PC-3 (cell line): Measurements from ENCODE around the gene HAGH.

Source experiments
- EZH2 ChIP-seq: fragments of 300-600 bp; sonication (generic); IDR thresholded peaks from one replicate; pipeline ENCODE4 v1.6.1; 2017; ENCODE audit warnings: antibody characterized with exemption, mild to moderate bottlenecking, low read length; ENCODE audit not compliant: unreplicated experiment
- EZH2phosphoT487 ChIP-seq: fragments of 300-600 bp; sonication (generic); IDR thresholded peaks from 2 replicates; pipeline ENCODE4 v1.6.1; 2018; ENCODE audit warnings: mild to moderate bottlenecking, antibody characterized with exemption, low read length, borderline replicate concordance
- TF ChIP-seq, protein P1 (sequence below): fragments of 300-600 bp; sonication (generic); conservative IDR thresholded peaks from 2 replicates; pipeline ENCODE4 v1.5.1; 2017; ENCODE audit warnings: antibody characterized with exemption, low read depth, mild to moderate bottlenecking, low read length

DNA sequence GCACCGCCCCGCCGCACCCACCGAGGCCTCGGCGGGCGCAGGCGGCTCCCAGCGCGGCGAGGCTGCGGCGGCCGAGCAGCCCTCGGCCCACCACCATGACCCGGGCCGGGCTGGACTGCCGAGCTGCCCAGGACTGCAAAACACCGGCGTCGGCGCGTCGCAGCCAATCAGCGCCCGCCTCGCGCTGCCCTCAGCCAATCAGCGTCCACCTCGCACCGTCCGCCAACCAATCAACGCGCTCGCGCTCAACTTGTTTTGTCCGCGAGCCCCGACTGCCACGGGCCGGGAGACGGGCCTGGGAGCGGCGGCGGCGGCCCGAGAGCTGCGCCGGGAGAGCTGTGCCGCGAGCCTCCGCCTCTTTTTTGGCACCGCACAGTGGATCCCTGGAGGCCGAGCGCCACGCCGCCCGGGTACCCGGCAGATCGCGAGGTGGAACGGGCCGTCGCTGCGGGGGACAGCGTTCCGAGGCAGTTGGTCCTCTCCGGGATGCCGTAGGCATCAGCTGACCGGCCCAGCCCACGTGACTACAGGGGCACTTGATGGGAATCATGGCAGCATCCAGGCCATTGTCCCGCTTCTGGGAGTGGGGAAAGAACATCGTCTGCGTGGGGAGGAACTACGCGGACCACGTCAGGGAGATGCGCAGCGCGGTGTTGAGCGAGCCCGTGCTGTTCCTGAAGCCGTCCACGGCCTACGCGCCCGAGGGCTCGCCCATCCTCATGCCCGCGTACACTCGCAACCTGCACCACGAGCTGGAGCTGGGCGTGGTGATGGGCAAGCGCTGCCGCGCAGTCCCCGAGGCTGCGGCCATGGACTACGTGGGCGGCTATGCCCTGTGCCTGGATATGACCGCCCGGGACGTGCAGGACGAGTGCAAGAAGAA, at the start of gene HAGH, which contains the start of gene FAHD1:
- TF ChIP-seq, protein P1, sequence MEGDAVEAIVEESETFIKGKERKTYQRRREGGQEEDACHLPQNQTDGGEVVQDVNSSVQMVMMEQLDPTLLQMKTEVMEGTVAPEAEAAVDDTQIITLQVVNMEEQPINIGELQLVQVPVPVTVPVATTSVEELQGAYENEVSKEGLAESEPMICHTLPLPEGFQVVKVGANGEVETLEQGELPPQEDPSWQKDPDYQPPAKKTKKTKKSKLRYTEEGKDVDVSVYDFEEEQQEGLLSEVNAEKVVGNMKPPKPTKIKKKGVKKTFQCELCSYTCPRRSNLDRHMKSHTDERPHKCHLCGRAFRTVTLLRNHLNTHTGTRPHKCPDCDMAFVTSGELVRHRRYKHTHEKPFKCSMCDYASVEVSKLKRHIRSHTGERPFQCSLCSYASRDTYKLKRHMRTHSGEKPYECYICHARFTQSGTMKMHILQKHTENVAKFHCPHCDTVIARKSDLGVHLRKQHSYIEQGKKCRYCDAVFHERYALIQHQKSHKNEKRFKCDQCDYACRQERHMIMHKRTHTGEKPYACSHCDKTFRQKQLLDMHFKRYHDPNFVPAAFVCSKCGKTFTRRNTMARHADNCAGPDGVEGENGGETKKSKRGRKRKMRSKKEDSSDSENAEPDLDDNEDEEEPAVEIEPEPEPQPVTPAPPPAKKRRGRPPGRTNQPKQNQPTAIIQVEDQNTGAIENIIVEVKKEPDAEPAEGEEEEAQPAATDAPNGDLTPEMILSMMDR: no peak
- TF ChIP-seq EZH2: no peak
- TF ChIP-seq EZH2phosphoT487: no peak
